ENCODE data around the gene SLC22A4. TPM values are rescaled to one million over a fixed set of nuclear protein-coding genes. Genes with fewer than 3 reads are reported as not detected.
A peak's percentile ranks its signal among the peaks of the same experiment; 100 is the strongest.

SLC22A4 gene
- total RNA-seq, 1 donor from 2014 or later = not detected

DNA sequence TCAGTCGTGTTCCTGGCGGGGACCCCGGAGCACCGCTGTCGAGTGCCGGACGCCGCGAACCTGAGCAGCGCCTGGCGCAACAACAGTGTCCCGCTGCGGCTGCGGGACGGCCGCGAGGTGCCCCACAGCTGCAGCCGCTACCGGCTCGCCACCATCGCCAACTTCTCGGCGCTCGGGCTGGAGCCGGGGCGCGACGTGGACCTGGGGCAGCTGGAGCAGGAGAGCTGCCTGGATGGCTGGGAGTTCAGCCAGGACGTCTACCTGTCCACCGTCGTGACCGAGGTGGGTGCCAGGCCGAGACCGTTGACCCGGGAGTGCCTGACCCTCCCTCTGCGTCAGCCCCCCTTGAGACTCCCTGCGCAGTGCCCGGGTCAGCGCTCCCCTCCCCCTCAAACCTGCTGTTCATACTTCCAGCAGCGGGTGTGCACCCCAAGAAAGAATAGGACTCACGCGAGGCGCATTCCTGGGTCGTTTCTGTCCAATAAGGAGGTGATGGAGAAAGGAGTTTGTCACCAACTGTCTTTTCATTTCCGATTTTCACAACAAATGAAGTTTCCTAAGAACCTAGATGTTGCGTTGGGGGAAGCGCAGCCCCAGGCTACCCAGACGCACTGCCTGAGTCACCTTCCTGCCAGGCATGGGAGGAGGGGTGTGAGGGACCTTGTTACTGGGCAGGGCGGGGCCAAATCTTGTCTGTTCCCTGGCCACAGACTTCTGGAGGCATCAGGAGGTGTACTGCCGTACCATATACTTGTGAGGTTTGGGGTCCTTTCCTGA lies 722 bp downstream of the SLC22A4 start:
- intact Hi-C loops (cut with micrococcal nuclease) = loop anchor here (1.0 to 5.0 kb wide), 8 partner anchors 23 to 658 kb away; partner anchors contain the start of genes RAPGEF6 and SLC22A5
- ATAC-seq (ENCODE audit: low read depth) (peak; percentile 40), DNase-seq (no peak)
- POLR2A ChIA-PET = interaction anchor here (1.5 to 2.3 kb wide), 3 partner anchors 63 to 201 kb away, joined by 9 to 11 read pairs (median 9); partner anchors contain the start of gene IRF1
- Mint-ChIP-seq H3K4me1 (peaks cover 15% of the 10 kb centered on the region), H3K9me3 (no peaks in the 10 kb centered on the region), H3K27ac (peak overlapping the region; percentile 7), H3K4me3 (peak overlapping the region; percentile 87), H3K36me3 (ENCODE audit: low read depth) (no peaks in the 10 kb centered on the region), H3K27me3 (peaks cover 27% of the 10 kb centered on the region)
- CTCF ChIA-PET = interaction anchor here (0.7 to 1.9 kb wide), 2 partner anchors 47 to 74 kb away, joined by 3 to 8 read pairs; partner anchors contain the start of gene SLC22A5
- TF ChIP-seq, protein P1, sequence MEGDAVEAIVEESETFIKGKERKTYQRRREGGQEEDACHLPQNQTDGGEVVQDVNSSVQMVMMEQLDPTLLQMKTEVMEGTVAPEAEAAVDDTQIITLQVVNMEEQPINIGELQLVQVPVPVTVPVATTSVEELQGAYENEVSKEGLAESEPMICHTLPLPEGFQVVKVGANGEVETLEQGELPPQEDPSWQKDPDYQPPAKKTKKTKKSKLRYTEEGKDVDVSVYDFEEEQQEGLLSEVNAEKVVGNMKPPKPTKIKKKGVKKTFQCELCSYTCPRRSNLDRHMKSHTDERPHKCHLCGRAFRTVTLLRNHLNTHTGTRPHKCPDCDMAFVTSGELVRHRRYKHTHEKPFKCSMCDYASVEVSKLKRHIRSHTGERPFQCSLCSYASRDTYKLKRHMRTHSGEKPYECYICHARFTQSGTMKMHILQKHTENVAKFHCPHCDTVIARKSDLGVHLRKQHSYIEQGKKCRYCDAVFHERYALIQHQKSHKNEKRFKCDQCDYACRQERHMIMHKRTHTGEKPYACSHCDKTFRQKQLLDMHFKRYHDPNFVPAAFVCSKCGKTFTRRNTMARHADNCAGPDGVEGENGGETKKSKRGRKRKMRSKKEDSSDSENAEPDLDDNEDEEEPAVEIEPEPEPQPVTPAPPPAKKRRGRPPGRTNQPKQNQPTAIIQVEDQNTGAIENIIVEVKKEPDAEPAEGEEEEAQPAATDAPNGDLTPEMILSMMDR (IDR thresholded peaks at IDR 0.05) = no peak

DNA sequence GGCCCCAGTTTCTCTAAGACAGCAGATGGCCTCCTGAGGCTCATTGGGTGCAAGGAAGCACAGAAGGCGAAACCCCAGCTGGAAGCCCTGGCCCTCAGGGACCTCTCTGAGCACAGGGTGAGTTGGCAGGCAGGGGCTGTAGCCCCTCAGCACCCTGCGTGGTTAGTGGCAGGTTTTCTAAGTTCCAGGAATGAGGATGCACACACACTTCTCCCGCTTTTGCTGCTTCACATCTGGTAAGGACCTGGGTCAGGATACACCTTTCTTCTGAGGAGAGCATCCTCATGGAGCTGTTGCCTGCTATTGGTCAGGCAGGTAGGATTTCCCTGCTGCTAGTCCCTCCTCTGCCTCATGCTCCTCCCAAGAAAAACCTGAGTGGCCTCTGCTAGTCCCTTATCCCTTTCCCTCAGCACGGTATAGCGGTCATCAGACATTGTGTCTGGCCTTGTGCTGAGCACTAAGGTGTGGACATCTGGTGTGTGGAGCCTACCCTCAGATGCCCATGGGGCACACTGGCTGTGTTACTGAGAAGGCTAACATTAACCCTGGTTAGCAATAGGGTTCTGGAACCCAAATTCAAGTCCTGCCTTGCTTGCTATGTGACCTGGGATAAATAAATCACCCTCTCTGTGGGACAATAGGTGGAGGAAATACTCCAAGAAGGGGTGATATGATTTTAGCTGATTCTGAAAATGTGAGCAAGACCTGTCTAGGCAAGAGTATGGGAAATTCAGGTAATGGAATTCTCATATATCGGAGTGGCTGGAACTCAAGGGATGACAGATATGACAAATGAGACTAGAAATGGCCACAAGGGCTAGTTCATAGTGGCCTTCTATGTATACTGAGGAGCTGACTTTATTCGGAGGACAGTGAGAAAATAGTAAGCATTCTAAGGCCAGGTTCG lies 1.6 kb downstream of the SLC22A4 start:
- no peak overlapping the region for H3K27ac Mint-ChIP-seq
- POLR2A ChIA-PET = no interaction called here
- no peak for ATAC-seq (ENCODE audit: low read depth)
- TF ChIP-seq, protein P1 (IDR thresholded peaks at IDR 0.05) = no peak
- peaks cover 24% of the 10 kb centered on the region for H3K27me3 Mint-ChIP-seq
- CTCF ChIA-PET = interaction anchor here (0.7 kb wide), 1 partner anchor 48 kb away, joined by 3 read pairs; no protein-coding TSS in a partner anchor
- no peaks in the 10 kb centered on the region for H3K9me3 Mint-ChIP-seq
- peak overlapping the region; percentile 87 for H3K4me3 Mint-ChIP-seq
- no peaks in the 10 kb centered on the region for H3K36me3 Mint-ChIP-seq (ENCODE audit: low read depth)
- intact Hi-C loops (cut with micrococcal nuclease) = no loop called here
- H3K4me1 Mint-ChIP-seq = peaks cover 15% of the 10 kb centered on the region
- no peak for DNase-seq

DNA sequence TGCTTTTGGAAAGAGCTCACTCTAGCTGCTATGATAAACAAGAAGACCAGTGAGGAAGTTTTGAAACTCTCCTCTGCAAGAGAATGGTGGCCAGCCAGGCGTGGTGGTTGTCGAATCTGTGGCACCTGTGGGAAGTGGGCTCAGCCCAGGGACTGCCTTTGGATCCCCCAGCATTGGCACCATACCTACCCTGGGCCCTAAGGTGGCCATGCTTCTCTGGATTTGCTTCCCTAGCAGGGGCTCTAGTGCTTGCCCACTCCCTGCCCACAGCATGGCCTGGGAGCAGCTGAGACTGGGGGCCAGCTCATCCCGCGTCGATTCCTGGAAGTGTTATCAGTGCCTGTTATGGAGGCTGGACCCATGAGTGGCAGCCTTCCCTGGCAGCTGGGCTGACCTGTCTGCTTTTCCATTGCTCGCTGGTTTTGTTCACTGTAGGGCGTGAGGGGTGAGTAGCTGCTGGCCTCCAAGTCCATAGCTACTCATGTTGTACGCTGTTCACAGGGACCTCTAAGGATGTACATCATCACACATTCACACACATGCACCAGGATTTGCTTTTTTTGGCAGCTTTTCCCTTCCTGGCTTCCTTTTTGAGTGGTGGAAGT lies 2.3 kb downstream of the SLC22A4 start:
- TF ChIP-seq, protein P1 (IDR thresholded peaks at IDR 0.05) = no peak
- intact Hi-C loops (cut with micrococcal nuclease) = no loop called here
- Mint-ChIP-seq H3K4me1 (peaks cover 15% of the 10 kb centered on the region), H3K4me3 (no peak overlapping the region), H3K27ac (no peak overlapping the region), H3K27me3 (peaks cover 22% of the 10 kb centered on the region), H3K9me3 (no peaks in the 10 kb centered on the region), H3K36me3 (ENCODE audit: low read depth) (no peaks in the 10 kb centered on the region)
- POLR2A ChIA-PET = no interaction called here
- CTCF ChIA-PET = no interaction called here
- no peak for DNase-seq
- no peak for ATAC-seq (ENCODE audit: low read depth)

DNA sequence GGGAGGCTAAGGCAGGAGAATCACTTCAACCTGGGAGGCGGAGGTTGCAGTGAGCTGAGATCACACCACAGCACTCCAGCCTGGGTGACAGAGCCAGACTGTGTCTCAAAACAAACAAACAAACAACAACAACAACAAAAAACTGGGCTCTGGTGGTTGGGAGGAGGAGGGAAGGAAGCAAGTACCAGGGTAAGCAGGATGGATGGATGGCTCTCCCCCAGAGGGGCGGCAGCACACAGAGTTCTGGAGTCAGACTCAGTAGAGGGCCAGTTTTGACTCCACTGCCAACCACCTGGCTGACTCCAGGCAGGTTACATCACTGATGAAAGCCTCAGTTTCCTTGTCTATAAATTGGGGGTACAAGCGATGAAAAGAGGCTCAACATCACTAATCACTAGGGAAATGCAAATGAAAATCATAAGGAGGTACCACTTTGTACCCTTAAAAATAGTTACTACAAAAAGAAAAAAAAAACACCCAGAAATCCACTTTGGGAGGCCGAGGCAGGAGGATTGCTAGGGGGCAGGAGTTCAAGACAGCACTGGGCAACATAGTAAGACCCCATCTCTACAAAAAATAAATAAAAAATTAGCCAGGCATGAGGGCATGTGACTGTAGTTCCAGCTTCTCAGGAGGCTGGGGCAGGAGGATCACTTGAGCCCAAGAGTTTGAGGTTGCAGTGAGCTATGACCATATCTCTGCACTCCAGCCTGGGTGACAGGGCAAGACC lies 3.2 kb downstream of the SLC22A4 start:
- no peak for ATAC-seq (ENCODE audit: low read depth)
- peaks cover 22% of the 10 kb centered on the region for H3K27me3 Mint-ChIP-seq
- no peak overlapping the region for H3K4me3 Mint-ChIP-seq
- H3K9me3 Mint-ChIP-seq = no peaks in the 10 kb centered on the region
- POLR2A ChIA-PET = interaction anchor here (0.6 kb wide), 1 partner anchor 11 kb away, joined by 10 read pairs; no protein-coding TSS in a partner anchor
- DNase-seq = no peak
- CTCF ChIA-PET = no interaction called here
- no peaks in the 10 kb centered on the region for H3K36me3 Mint-ChIP-seq (ENCODE audit: low read depth)
- TF ChIP-seq, protein P1 (IDR thresholded peaks at IDR 0.05) = no peak
- intact Hi-C loops (cut with micrococcal nuclease) = no loop called here
- peaks cover 15% of the 10 kb centered on the region for H3K4me1 Mint-ChIP-seq
- no peak overlapping the region for H3K27ac Mint-ChIP-seq
